ENCODE data around the gene ADAMTS4. TPM values are rescaled to one million over a fixed set of nuclear protein-coding genes. Genes with fewer than 3 reads are reported as not detected.

Gene ADAMTS4
- total and polyA plus RNA-seq, 9 of the 15 experiments (the other 6 are each of a cell fraction or from before 2014, with no cell fraction given) = 0.07 to 3.7 (median 0.41) TPM

DNA sequence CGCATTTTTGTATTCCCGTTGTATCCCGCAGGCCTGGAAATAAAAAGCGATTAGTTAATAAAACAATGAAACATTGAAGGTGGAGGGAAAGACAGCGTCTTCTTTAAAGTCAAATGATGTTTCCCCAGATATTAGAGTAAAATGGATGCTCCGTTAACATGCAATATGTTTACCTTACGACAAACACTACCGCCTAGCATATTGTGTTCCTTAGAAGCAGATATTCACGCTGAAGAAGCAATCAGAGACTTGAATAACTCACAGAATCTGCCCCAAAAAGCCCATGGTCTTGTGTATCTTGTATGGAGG, 21.0 kb downstream of the ADAMTS4 start (continued):
- 0 out of 4 replicates have a peak, but pooled peaks of 1 of the 2 experiments have one; percentile 7 for TF ChIP-seq ZNF639 (CRISPR knock-in tag; conservative IDR thresholded peaks at IDR 0.05 in 1 of 2, IDR thresholded peaks at IDR 0.05 in 1 of 2)
- 0 out of 2 replicates have a peak, but pooled peaks have one; percentile 27 for TF ChIP-seq GABPA (tag; conservative IDR thresholded peaks at IDR 0.05; ENCODE audit: low read depth)
- 0 out of 2 replicates have a peak, but pooled peaks have one; percentile 5 for TF ChIP-seq RAD51 (IDR thresholded peaks at IDR 0.05; ENCODE audit: borderline replicate concordance, low read depth)
- TF ChIP-seq GTF3C2 (IDR thresholded peaks at IDR 0.05; ENCODE audit: borderline replicate concordance, extremely low read depth, insufficient read length) = no peak
- no peak for TF ChIP-seq CCNT2 (IDR thresholded peaks at IDR 0.05; ENCODE audit: borderline replicate concordance, extremely low read depth, insufficient read length, low read depth, low read length)
- no peak for TF ChIP-seq ZFPM2 (CRISPR knock-in tag; IDR thresholded peaks at IDR 0.05)
- no peak for TF ChIP-seq NR2C2 (CRISPR knock-in tag; IDR thresholded peaks at IDR 0.05)
- peak; percentile 58; the same call in 1 of the 2 replicates for TF ChIP-seq NR2C2 (tag; IDR thresholded peaks at IDR 0.05)
- TF ChIP-seq SP1 (CRISPR knock-in tag; IDR thresholded peaks at IDR 0.05) = peak; percentile 12; the same call in 1 of the 2 replicates
- TF ChIP-seq NRF1 (conservative IDR thresholded peaks at IDR 0.05 in 1 of 2, IDR thresholded peaks at IDR 0.05 in 1 of 2) = peak in 1 of 2 experiments; percentile 32; a peak in 1 of 4 replicates
- TF ChIP-seq NCOR1 (IDR thresholded peaks at IDR 0.05) = no peak
- TF ChIP-seq ZNF445 (CRISPR knock-in tag; IDR thresholded peaks at IDR 0.05; ENCODE audit: low read depth) = no peak
- TF ChIP-seq POLR3G (IDR thresholded peaks at IDR 0.05; ENCODE audit: extremely low read depth, insufficient read length, insufficient replicate concordance) = no peak
- TF ChIP-seq IRF2 (CRISPR knock-in tag; IDR thresholded peaks at IDR 0.05) = no peak
- TF ChIP-seq, protein P1, sequence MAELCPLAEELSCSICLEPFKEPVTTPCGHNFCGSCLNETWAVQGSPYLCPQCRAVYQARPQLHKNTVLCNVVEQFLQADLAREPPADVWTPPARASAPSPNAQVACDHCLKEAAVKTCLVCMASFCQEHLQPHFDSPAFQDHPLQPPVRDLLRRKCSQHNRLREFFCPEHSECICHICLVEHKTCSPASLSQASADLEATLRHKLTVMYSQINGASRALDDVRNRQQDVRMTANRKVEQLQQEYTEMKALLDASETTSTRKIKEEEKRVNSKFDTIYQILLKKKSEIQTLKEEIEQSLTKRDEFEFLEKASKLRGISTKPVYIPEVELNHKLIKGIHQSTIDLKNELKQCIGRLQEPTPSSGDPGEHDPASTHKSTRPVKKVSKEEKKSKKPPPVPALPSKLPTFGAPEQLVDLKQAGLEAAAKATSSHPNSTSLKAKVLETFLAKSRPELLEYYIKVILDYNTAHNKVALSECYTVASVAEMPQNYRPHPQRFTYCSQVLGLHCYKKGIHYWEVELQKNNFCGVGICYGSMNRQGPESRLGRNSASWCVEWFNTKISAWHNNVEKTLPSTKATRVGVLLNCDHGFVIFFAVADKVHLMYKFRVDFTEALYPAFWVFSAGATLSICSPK (IDR thresholded peaks at IDR 0.05; ENCODE audit: borderline replicate concordance) = no peak
- TF ChIP-seq ETS2 (tag; IDR thresholded peaks at IDR 0.05; ENCODE audit: borderline replicate concordance, poor library complexity, severe bottlenecking) = no peak
- no peak for TF ChIP-seq ETV5 (CRISPR knock-in tag; IDR thresholded peaks at IDR 0.05; ENCODE audit: low read depth)
- TF ChIP-seq PHF21A (IDR thresholded peaks at IDR 0.05; ENCODE audit: borderline replicate concordance, low read depth) = no peak
- no peak for TF ChIP-seq NUFIP1 (IDR thresholded peaks at IDR 0.05; ENCODE audit: partially characterized antibody)
